GM19372 (cell line): Measurements from ENCODE around the gene AFF3.
"Not testable (repeated sequence)": the region's sequence is repeated elsewhere in the genome, so short reads cannot be mapped to it uniquely, and the experiment has no call there.

Experiments
- ATAC-seq: cut with Tn5 transposase; IDR thresholded peaks from one replicate; pipeline ENCODE4 v1.9.1; 2021; ENCODE audit warnings: mild to moderate bottlenecking, low read depth, moderate library complexity; ENCODE audit not compliant: unreplicated experiment

The AFF3 gene

GRCh38 chr2:99550368-99550767 lies 592.0 kb downstream of the AFF3 start:
- ATAC-seq = no peak

- ATAC-seq = no peak
Observed at GRCh38 chr2:99545604-99546003, 596.8 kb downstream of the AFF3 start.

- ATAC-seq = no peak
Observed at GRCh38 chr2:99545066-99545465, 597.3 kb downstream of the AFF3 start.

GRCh38 chr2:99544608-99545007 lies 597.8 kb downstream of the AFF3 start:
- ATAC-seq = no peak

GRCh38 chr2:99543247-99543646 lies 599.1 kb downstream of the AFF3 start:
- no peak for ATAC-seq

GRCh38 chr2:99537910-99538485 lies 604.4 kb downstream of the AFF3 start:
- ATAC-seq = no peak

- no peak for ATAC-seq
Observed at GRCh38 chr2:99524056-99524455, 618.3 kb downstream of the AFF3 start.

DNA sequence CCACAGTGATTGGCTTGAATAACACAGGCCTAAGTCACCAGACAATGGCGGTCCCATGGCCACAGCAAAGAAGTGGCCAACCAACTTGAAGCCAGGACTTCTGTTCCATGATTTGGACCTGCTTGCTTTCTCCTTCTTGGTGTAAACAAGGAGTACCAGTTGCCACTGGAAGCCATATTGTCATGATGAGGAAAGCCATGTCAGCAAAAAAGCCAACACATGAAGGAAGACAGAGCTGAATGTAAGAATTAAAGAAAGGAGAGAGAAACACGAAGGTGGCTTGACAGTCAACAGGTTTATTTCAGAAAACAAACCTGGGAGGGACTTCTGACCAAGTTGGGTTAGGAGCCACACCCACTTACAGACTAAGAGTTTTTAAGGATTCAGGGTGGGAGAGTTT lies 620.2 kb downstream of the AFF3 start:
- no peak for ATAC-seq

DNA sequence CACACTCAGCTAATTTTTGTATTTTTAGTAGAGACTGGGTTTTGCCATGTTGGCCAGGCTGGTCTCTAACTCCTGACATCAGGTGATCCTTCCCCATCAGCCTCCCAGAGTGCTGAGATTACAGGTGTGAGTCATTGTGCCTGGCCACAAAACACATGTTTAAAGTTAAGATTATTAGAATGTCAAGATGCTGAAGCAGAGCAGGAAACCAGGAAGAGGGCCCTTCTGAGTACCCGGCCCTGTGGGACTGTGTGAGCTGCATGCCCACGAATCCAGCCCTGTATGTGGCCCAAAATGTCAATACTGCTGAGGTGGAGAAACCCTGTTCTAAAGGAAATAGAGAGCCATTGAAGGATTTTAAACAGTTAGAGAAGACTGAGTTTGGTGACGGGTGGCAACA lies 621.6 kb downstream of the AFF3 start:
- ATAC-seq = no peak

DNA sequence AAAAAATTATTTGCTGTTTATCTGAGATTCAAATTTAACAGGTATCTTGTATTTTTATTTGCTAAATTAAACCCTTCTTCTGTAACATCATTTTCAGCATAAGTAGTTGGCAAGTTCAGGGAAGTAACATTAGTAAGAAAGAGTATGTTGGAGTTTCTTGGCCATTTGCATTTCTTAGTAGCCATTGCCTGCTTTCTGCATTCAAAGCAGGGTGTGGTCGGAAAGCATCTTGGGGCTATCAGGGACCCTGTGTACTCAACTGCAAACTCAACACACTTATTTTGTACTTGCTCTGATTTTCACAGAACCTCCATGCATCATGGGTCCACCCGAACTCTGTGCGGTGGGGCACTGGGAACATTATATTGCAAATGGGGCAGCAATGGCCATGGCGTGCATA lies 622.2 kb downstream of the AFF3 start:
- no peak for ATAC-seq

- no peak for ATAC-seq
Observed at GRCh38 chr2:99514357-99514756, 628.0 kb downstream of the AFF3 start.

DNA sequence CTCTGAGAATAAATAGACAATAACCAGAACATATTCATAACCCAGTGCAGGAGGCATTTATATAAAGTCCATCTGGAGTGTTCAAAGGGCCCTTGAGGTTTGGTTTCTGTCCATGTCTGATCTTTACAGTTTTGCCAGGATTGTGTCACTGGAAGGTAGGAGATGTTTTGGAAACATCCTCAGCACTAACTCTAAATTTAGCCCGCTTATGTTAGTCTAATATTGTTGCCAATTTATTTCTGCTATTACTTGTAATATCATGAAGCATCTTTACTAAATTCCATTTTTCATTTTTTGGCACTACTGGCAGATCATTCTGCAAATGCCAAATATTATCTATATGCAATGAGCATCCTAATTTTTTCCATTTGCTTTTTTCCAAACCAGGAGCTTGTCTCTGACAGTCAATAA lies 630.2 kb downstream of the AFF3 start:
- no peak for ATAC-seq

DNA sequence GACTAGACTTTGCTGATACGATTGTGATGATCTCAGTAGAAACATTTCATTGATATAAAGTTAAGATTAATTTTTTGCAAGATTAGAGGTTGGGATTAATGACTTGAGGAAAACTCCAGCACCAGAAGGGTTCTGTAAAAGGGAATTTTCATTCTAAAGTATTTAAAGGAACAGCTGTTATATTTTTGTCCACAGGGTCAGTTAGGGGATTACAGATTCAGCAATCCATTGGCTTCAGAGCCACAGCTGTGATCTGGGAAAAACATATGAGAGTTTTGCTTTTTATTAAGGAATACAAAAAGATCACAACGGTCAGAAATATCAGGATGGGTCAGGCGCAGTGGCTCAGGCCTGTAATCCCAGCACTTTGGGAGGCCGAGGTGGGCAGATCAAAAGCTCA lies 633.0 kb downstream of the AFF3 start:
- no peak for ATAC-seq

GRCh38 chr2:99507937-99508818 lies 634.2 kb downstream of the AFF3 start:
- ATAC-seq = no peak

- ATAC-seq = no peak
Observed at GRCh38 chr2:99504844-99505584, 637.4 kb downstream of the AFF3 start.

- ATAC-seq = not testable (repeated sequence)
Observed at GRCh38 chr2:99503662-99504416, 638.6 kb downstream of the AFF3 start.

- ATAC-seq = no peak
Observed at GRCh38 chr2:99496021-99496420, 646.4 kb downstream of the AFF3 start.
